WERI-Rb-1 (cell line): Measurements from ENCODE around the gene KCNMA1.

Source experiments
- DNase-seq: peaks from one replicate; pipeline ENCODE4 v3.0.0-alpha.2; 2020
- H3K27ac ChIP-seq: fragments of 250-450 bp; sonication (Bioruptor Pico); 2 replicates; pipeline ENCODE4 v1.5.1; 2020; ENCODE audit warnings: mild to moderate bottlenecking, moderate library complexity
- H3K27me3 ChIP-seq: fragments of 250-450 bp; sonication (Bioruptor Pico); 2 replicates; pipeline ENCODE4 v1.5.1; 2021; ENCODE audit warnings: mild to moderate bottlenecking, low read depth, moderate library complexity; ENCODE audit not compliant: insufficient read depth, severe bottlenecking
- H3K36me3 ChIP-seq: fragments of 250-450 bp; sonication (Bioruptor Pico); 2 replicates; pipeline ENCODE4 v1.5.1; 2020; ENCODE audit warnings: mild to moderate bottlenecking, moderate library complexity
- H3K4me3 ChIP-seq: 2 replicates; pipeline ENCODE4 v1.5.1; 2011; ENCODE audit warnings: low read depth, mild to moderate bottlenecking, control low read depth, low read length
- H3K9me3 ChIP-seq: fragments of 250-450 bp; sonication (Bioruptor Pico); 2 replicates; pipeline ENCODE4 v1.5.1; 2021; ENCODE audit warnings: mild to moderate bottlenecking, moderate library complexity; ENCODE audit not compliant: severe bottlenecking
- CTCF ChIP-seq: IDR thresholded peaks from 2 replicates; pipeline ENCODE4 v1.5.1; 2011; ENCODE audit warnings: low read depth, mild to moderate bottlenecking, control low read depth, inconsistent platforms, low read length

KCNMA1 gene

DNA sequence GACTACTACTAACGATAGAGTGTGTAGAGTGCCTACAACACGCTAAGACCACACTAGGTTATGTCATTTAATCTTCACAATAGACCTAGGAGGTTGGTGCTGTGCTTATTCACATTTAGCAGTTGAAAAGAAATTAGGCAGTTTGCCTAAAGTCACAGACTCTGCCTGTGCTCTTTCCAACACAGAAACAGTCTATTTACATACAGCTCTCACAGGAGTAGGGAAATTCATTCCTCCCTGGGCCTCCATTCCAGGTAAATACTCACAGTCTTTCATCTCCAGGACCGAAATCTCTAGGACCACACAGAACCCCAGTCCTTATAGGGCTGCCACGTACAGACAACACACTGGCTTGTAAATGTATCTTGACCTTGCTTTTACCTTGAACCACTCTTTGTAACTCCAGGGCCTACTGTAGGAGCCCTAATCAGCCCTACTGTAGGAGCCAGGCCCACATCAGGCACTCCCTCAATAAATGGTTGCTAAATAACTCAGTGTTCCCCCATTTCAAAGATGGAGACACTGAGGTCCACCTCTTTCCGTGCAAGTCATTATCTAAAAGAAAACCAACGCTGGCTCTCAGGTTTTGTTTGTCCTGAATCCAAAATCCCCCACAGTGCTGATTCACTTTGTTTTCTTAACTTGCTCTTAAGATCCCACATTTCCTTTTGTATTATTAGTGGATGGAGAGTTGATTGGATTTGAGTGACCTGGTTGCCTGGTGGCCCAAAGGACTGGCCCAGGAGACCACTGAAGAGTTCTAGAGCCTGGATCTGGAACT is 146.9 kb downstream of the KCNMA1 start:
- no peak for TF ChIP-seq CTCF
- Histone ChIP-seq H3K9me3 (no peaks in the 10 kb centered on the region), H3K27me3 (no peaks in the 10 kb centered on the region), H3K27ac (no peak overlapping the region), H3K36me3 (no peaks in the 10 kb centered on the region), H3K4me3 (no peak overlapping the region)
- DNase-seq = no peak

DNA sequence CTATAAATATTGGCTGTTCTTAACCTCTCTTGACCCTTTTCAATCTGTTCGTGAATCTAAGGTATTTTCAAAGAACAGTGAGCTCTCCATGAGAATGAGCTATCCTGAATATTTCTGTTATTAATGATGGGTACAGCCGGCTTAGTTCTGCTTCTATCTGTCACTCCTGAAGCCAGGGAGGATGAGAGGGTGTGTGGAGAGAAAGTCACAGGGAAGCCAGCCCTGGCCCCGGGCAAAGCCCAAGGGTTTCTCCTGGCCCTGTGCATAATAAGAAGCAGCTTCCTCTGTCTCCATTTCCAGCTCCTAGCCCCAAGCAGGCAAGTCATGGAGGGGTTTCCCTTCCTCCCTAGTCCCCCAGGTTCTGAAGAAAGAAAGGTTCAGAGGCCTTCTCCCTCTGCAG is 151.1 kb downstream of the KCNMA1 start:
- Histone ChIP-seq H3K36me3 (no peaks in the 10 kb centered on the region), H3K27ac (no peak overlapping the region), H3K27me3 (no peaks in the 10 kb centered on the region), H3K4me3 (no peak overlapping the region), H3K9me3 (no peaks in the 10 kb centered on the region)
- DNase-seq = no peak
- TF ChIP-seq CTCF = no peak

DNA sequence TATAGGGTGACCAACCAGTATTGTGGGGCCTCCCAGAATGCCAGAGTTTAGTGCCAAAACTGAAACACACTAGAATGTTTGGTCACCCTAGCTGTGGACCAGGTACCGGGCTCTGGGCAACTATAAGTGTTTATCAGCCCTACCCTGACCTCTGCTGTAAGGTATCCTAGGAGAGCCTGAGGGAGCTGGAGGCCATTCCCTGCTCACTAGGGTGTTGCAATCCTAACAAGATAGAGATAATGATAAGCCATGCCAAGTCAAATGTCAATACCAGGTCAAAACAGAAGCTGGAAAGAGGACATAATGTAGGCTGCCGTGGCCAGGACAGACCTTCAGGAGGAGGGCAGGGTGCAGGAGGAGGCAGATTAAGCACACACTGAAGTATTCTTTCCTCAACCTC is 151.8 kb downstream of the KCNMA1 start:
- no peak for DNase-seq
- Histone ChIP-seq H3K36me3 (no peaks in the 10 kb centered on the region), H3K27ac (no peak overlapping the region), H3K27me3 (no peaks in the 10 kb centered on the region), H3K9me3 (no peaks in the 10 kb centered on the region), H3K4me3 (no peak overlapping the region)
- TF ChIP-seq CTCF = no peak

GRCh38 chr10:77482072-77482471 is 155.5 kb downstream of the KCNMA1 start:
- H3K4me3 ChIP-seq = no peak overlapping the region
- no peaks in the 10 kb centered on the region for H3K36me3 ChIP-seq
- no peak overlapping the region for H3K27ac ChIP-seq
- H3K27me3 ChIP-seq = no peaks in the 10 kb centered on the region
- no peak for TF ChIP-seq CTCF
- no peak for DNase-seq
- no peaks in the 10 kb centered on the region for H3K9me3 ChIP-seq

GRCh38 chr10:77479586-77479985 is 158.0 kb downstream of the KCNMA1 start:
- DNase-seq = no peak
- Histone ChIP-seq H3K27me3 (no peaks in the 10 kb centered on the region), H3K9me3 (no peaks in the 10 kb centered on the region), H3K36me3 (no peaks in the 10 kb centered on the region), H3K4me3 (no peak overlapping the region), H3K27ac (no peak overlapping the region)
- TF ChIP-seq CTCF = no peak

DNA sequence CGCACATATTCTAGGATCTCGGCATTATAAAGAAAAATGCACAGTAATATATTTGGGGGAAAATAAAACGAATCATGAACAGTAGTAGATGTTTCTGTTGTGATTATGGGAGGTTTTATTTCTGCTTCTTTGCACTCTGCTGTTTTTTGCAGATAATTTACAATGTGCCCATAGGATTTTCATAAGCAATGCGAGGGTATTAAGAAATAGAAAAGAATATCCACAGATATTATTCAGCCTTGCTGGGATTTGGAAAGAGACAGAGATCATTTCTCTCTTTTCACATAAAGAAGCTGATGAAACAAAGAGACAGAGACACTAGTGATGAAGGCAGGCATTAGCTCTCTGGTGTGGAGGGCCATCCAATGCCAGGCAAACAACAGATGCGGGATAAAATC is 158.6 kb downstream of the KCNMA1 start:
- Histone ChIP-seq H3K9me3 (no peaks in the 10 kb centered on the region), H3K27ac (no peak overlapping the region), H3K27me3 (no peaks in the 10 kb centered on the region), H3K36me3 (no peaks in the 10 kb centered on the region), H3K4me3 (no peak overlapping the region)
- DNase-seq = no peak
- no peak for TF ChIP-seq CTCF
